Measurements from ENCODE around the gene SMARCA2.

DNA sequence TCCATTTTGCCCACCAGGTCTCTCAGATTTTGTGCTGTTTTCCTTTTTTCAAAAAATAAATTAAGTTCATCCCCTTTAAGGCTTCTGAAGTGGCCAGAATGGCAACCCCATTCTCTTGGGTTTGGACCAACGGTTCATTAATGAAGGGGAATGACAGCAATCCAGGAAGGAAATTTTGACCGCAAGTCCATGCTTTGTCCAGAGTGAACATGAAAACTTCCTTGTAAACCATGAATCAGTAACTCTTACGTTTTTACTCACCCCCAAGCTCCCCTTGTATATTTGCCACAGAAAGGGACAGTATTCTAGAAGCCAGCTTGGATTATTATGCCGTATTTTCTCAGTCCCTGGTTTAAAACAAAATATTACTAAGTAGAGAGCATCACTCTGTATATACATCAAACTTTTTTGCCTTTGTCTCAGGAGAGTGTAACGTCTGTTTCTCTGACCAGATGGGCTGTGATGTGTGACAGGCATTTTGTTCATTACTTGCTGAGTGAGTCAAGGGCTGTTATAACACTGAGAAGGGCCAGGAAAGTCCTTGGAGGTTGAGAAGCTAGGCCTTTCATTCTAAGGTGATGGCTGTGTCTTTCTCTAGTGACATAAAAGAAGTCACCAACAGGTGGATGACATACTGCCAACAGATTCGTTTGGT lies 148.2 kb downstream of the SMARCA2 start:
- TF ChIP-seq, protein P1, sequence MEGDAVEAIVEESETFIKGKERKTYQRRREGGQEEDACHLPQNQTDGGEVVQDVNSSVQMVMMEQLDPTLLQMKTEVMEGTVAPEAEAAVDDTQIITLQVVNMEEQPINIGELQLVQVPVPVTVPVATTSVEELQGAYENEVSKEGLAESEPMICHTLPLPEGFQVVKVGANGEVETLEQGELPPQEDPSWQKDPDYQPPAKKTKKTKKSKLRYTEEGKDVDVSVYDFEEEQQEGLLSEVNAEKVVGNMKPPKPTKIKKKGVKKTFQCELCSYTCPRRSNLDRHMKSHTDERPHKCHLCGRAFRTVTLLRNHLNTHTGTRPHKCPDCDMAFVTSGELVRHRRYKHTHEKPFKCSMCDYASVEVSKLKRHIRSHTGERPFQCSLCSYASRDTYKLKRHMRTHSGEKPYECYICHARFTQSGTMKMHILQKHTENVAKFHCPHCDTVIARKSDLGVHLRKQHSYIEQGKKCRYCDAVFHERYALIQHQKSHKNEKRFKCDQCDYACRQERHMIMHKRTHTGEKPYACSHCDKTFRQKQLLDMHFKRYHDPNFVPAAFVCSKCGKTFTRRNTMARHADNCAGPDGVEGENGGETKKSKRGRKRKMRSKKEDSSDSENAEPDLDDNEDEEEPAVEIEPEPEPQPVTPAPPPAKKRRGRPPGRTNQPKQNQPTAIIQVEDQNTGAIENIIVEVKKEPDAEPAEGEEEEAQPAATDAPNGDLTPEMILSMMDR (IDR thresholded peaks at IDR 0.05), result no peak
- no peak for TF ChIP-seq POLR2A (IDR thresholded peaks at IDR 0.05)

All from testis (tissue), 2 donors.